AG04450 (cell line): Measurements from ENCODE around the gene DPP4. TPM values are rescaled to one million over a fixed set of nuclear protein-coding genes. Genes with fewer than 3 reads are reported as not detected.

ENCODE experiments used
- CTCF ChIA-PET: fragments of 300-600, 350-600 bp; formaldehyde crosslinking; extraction: SDS; loops from one replicate; lab custom pipeline; 2022; ENCODE audit warnings: antibody characterized with exemption, inconsistent platforms; lab: Charles Lee
- POLR2A ChIA-PET: fragments of 350-600 bp; formaldehyde crosslinking; extraction: SDS; loops from one replicate; lab custom pipeline; 2021; ENCODE audit warnings: antibody characterized with exemption, inconsistent platforms; lab: Yijun Ruan, JAX
- DNase-seq: peaks from one replicate; pipeline ENCODE4 v3.0.0-alpha.2; 2011; ENCODE audit warnings: low read depth, low spot score
- H3K27ac ChIP-seq: one replicate; pipeline ENCODE4 v1.5.1; 2012; ENCODE audit warnings: low read depth, low read length, control low read depth
- H3K27me3 ChIP-seq: one replicate; pipeline ENCODE4 v1.6.0; 2012; ENCODE audit warnings: low read length; ENCODE audit not compliant: control insufficient read depth, insufficient read depth
- H3K4me3 ChIP-seq: 2 replicates; pipeline ENCODE4 v1.5.1; 2011; ENCODE audit warnings: mild to moderate bottlenecking, low read depth, low read length, control low read depth
- H3K9me3 ChIP-seq: 2 replicates; pipeline ENCODE4 v1.5.1; 2012; ENCODE audit warnings: low read length; ENCODE audit not compliant: control insufficient read depth, insufficient read depth
- CTCF ChIP-seq: IDR thresholded peaks from 2 replicates; pipeline ENCODE4 v1.5.1; 2011; ENCODE audit warnings: low read depth, low read length, control low read depth, inconsistent platforms
- polyA plus RNA-seq: library from polyadenylated mRNA; depleted of rRNA; stranded (reverse); fragments of >200 nt; gene quantifications from 2 replicates; pipeline ENCODE4 v1.2.3, GENCODE V29; 2011

The DPP4 gene
- polyA plus RNA-seq, 1 experiment = 61.0 TPM

GRCh38 chr2:162062559-162062958 lies 11.5 kb downstream of the DPP4 start:
- no peak for DNase-seq
- no peak for TF ChIP-seq CTCF
- Histone ChIP-seq H3K4me3 (no peak overlapping the region), H3K27me3 (no peaks in the 10 kb centered on the region), H3K27ac (no peak overlapping the region), H3K9me3 (no peaks in the 10 kb centered on the region)
- ChIA-PET POLR2A (no interaction called here), CTCF (no interaction called here)

GRCh38 chr2:162061021-162061420 lies 13.0 kb downstream of the DPP4 start:
- no peak for DNase-seq
- CTCF ChIA-PET = interaction anchor here (0.6 to 0.8 kb wide), 2 partner anchors 222 to 273 kb away, joined by 4 to 5 read pairs; no protein-coding TSS in a partner anchor
- Histone ChIP-seq H3K27ac (no peak overlapping the region), H3K9me3 (peaks cover 7% of the 10 kb centered on the region; the same call in 1 of the 2 replicates), H3K27me3 (no peaks in the 10 kb centered on the region), H3K4me3 (no peak overlapping the region)
- POLR2A ChIA-PET = no interaction called here
- no peak for TF ChIP-seq CTCF

- POLR2A ChIA-PET = no interaction called here
- Histone ChIP-seq H3K9me3 (peaks cover 7% of the 10 kb centered on the region; the same call in 1 of the 2 replicates), H3K4me3 (no peak overlapping the region), H3K27ac (no peak overlapping the region), H3K27me3 (no peaks in the 10 kb centered on the region)
- CTCF ChIA-PET = interaction anchor here (0.6 to 0.8 kb wide), 2 partner anchors 223 to 274 kb away, joined by 4 to 5 read pairs; no protein-coding TSS in a partner anchor
- no peak for DNase-seq
- no peak for TF ChIP-seq CTCF
These were observed 13.5 kb downstream of the DPP4 start for GRCh38 chr2:162060532-162060931.

- peaks cover 7% of the 10 kb centered on the region; the same call in 1 of the 2 replicates for H3K9me3 ChIP-seq
- H3K4me3 ChIP-seq = no peak overlapping the region
- no peak overlapping the region for H3K27ac ChIP-seq
These were observed 14.9 kb downstream of the DPP4 start for GRCh38 chr2:162058973-162059668.

More at GRCh38 chr2:162058973-162059668, 14.9 kb downstream of the DPP4 start:
- POLR2A ChIA-PET = no interaction called here
- H3K27me3 ChIP-seq = no peaks in the 10 kb centered on the region
- no peak for DNase-seq
- no peak for TF ChIP-seq CTCF
- CTCF ChIA-PET = no interaction called here
